ENCODE measurements around the gene MYL6. TPM values are rescaled to one million over a fixed set of nuclear protein-coding genes. Genes with fewer than 3 reads are reported as not detected.

Gene MYL6
- total and polyA plus RNA-seq, 9 of the 15 experiments (the other 6 are each of a cell fraction or from before 2014, with no cell fraction given), result 557 to 1,664 (median 958) TPM

GRCh38 chr12:56159482-56160192 is 1.5 kb downstream of the MYL6 start (continued):
- TF ChIP-seq, protein P1, sequence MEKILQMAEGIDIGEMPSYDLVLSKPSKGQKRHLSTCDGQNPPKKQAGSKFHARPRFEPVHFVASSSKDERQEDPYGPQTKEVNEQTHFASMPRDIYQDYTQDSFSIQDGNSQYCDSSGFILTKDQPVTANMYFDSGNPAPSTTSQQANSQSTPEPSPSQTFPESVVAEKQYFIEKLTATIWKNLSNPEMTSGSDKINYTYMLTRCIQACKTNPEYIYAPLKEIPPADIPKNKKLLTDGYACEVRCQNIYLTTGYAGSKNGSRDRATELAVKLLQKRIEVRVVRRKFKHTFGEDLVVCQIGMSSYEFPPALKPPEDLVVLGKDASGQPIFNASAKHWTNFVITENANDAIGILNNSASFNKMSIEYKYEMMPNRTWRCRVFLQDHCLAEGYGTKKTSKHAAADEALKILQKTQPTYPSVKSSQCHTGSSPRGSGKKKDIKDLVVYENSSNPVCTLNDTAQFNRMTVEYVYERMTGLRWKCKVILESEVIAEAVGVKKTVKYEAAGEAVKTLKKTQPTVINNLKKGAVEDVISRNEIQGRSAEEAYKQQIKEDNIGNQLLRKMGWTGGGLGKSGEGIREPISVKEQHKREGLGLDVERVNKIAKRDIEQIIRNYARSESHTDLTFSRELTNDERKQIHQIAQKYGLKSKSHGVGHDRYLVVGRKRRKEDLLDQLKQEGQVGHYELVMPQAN (IDR thresholded peaks at IDR 0.05; ENCODE audit: borderline replicate concordance), result no peak
- TF ChIP-seq FOXK1 (CRISPR knock-in tag; IDR thresholded peaks at IDR 0.05; ENCODE audit: borderline replicate concordance) (0 out of 2 replicates have a peak, but pooled peaks have one; percentile 54), XRCC4 (IDR thresholded peaks at IDR 0.05; ENCODE audit: extremely low read depth, insufficient read depth, insufficient read length) (no peak), ZC3H4 (CRISPR knock-in tag; IDR thresholded peaks at IDR 0.05; ENCODE audit: borderline replicate concordance) (0 out of 2 replicates have a peak, but pooled peaks have one; percentile 40)

DNA sequence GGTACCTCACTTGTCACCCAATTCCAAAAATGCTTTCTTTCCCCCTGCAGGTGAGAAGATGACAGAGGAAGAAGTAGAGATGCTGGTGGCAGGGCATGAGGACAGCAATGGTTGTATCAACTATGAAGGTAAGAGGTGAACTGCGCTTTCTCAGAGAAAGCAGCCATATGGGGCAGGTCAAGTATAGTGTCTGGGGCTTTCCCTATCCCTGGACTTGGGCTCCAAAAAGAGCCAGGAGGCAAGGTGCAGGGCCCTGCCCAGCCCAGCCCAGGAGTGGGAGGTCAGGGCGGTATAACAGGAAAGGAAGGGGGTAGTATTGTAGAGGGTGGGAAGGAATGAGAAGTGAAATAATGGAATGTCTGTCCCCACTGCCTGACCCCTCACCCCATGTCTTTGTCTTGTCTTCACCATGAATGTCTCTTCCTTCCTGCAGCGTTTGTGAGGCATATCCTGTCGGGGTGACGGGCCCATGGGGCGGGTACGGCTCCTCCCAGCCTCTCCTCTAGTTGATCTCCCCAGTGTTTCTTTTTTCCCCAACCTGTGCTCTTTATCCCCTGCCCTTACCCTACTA is 2.1 kb downstream of the MYL6 start:
- peaks cover 3% of the 10 kb centered on the region for H3K9me1 ChIP-seq (ENCODE audit: control insufficient read depth, insufficient read depth, low read length)
- H3K9me3 ChIP-seq (replicated peaks; ENCODE audit: control insufficient read depth, insufficient read depth, low read depth, low read length), result no peaks in the 10 kb centered on the region
- H3K79me2 ChIP-seq (ENCODE audit: control insufficient read depth, insufficient read depth, low read length), result peaks cover 40% of the 10 kb centered on the region
- BruUV-seq (replicated peaks), result no TSS peak
- H3K9ac ChIP-seq (ENCODE audit: insufficient read depth in 1 of 2, low read depth in 2 of 2, low read length in 2 of 2), result peak overlapping the region; percentile 67 to 98; a peak in 3 of 4 replicates
- DNase-seq (ENCODE audit: extremely low read depth in 1 of 4, low spot score in 3 of 4) (no peak), ATAC-seq (no peak), FAIRE-seq (no peak)
- peak overlapping the region; percentile 98; the same call in 2 of the 3 replicates for H3K27ac ChIP-seq (ENCODE audit: extremely low read depth, low read depth, low read length)
- peaks cover 72% of the 10 kb centered on the region for H3K36me3 ChIP-seq (ENCODE audit: control insufficient read depth, insufficient read depth, low read length)
- H4K20me1 ChIP-seq (replicated peaks; ENCODE audit: control insufficient read depth, insufficient read depth, low read length), result peaks cover 34% of the 10 kb centered on the region; the same call in 1 of the 2 replicates
- peaks cover 25 to 34% of the 10 kb centered on the region in 2 experiments; a peak in 4 of 5 replicates for H3K4me1 ChIP-seq (replicated peaks in 1 of 2; ENCODE audit: control insufficient read depth in 2 of 2, insufficient read depth in 2 of 2, low read length in 2 of 2)
- POLR2A ChIA-PET, result interaction anchor here (0.6 to 8.9 kb wide), 17 partner anchors 9 to 460 kb away, joined by 3 to 124 read pairs (median 7); partner anchors contain the start of genes ESYT1, MYL6B, RNF41 and RPL41
- peak overlapping the region; percentile 80 for H3K4me2 ChIP-seq (ENCODE audit: insufficient read depth, low read length)
- CTCF ChIA-PET (ENCODE audit: low intra/inter-chr PET ratio), result no interaction called here
- H3K27me3 ChIP-seq (ENCODE audit: control insufficient read depth in 2 of 2, insufficient read depth in 2 of 2, low read length in 2 of 2), result no peaks in the 10 kb centered on the region
- H3K4me3 ChIP-seq, result peak overlapping the region; percentile 90; the same call in 1 of the 2 replicates
- 76% methylated on average over 7 of the region's 7 CpGs for WGBS (ENCODE audit: insufficient coverage, low coverage, missing lambda C conversion rate)
- no peak overlapping the region for H2AFZ ChIP-seq (ENCODE audit: low read depth, low read length)
- in situ Hi-C loops (cut with MboI), result no loop called here
- intact Hi-C loops (cut with micrococcal nuclease), result no loop called here
- TF ChIP-seq RBFOX2 (IDR thresholded peaks at IDR 0.05; ENCODE audit: low read depth, low read length), result peak; percentile 74
- 0 out of 2 replicates have a peak, but pooled peaks have one; percentile 32 for TF ChIP-seq ZNF431 (CRISPR knock-in tag; IDR thresholded peaks at IDR 0.05)
- TF ChIP-seq POLR2A (conservative IDR thresholded peaks at IDR 0.05), result peak; percentile 58
- TF ChIP-seq HDAC6 (IDR thresholded peaks at IDR 0.05; ENCODE audit: low read depth, low read length), result no peak
- 0 out of 4 replicates have a peak, but pooled peaks of 1 of the 2 experiments have one; percentile 9 for TF ChIP-seq MAZ (CRISPR knock-in tag; conservative IDR thresholded peaks at IDR 0.05 in 1 of 2, IDR thresholded peaks at IDR 0.05 in 1 of 2)
- TF ChIP-seq CEBPG (CRISPR knock-in tag; IDR thresholded peaks at IDR 0.05), result no peak
- no peak for TF ChIP-seq CEBPG (tag; conservative IDR thresholded peaks at IDR 0.05 in 1 of 2, IDR thresholded peaks at IDR 0.05 in 1 of 2)
- TF ChIP-seq, protein P2, sequence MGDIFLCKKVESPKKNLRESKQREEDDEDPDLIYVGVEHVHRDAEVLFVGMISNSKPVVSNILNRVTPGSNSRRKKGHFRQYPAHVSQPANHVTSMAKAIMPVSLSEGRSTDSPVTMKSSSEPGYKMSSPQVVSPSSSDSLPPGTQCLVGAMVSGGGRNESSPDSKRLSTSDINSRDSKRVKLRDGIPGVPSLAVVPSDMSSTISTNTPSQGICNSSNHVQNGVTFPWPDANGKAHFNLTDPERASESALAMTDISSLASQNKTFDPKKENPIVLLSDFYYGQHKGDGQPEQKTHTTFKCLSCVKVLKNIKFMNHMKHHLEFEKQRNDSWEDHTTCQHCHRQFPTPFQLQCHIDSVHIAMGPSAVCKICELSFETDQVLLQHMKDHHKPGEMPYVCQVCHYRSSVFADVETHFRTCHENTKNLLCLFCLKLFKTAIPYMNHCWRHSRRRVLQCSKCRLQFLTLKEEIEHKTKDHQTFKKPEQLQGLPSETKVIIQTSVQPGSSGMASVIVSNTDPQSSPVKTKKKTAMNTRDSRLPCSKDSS (IDR thresholded peaks at IDR 0.05; ENCODE audit: low read depth, partially characterized antibody), result no peak
- peak; percentile 47; the same call in 1 of the 2 replicates for TF ChIP-seq POLR2G (IDR thresholded peaks at IDR 0.05; ENCODE audit: low read depth, low read length)
- TF ChIP-seq SUPT5H (IDR thresholded peaks at IDR 0.05), result peak; percentile 52
- peak; percentile 57 for TF ChIP-seq POLR2AphosphoS2 (IDR thresholded peaks at IDR 0.05; ENCODE audit: low read length)

Data from K562 (cell line).